HG02623 (cell line): ENCODE results near the gene FLNC.

Experiments used
- ATAC-seq: cut with Tn5 transposase; IDR thresholded peaks from one replicate; pipeline ENCODE4 v1.9.1; 2021; ENCODE audit warnings: moderate library complexity; ENCODE audit not compliant: unreplicated experiment

Gene FLNC

DNA sequence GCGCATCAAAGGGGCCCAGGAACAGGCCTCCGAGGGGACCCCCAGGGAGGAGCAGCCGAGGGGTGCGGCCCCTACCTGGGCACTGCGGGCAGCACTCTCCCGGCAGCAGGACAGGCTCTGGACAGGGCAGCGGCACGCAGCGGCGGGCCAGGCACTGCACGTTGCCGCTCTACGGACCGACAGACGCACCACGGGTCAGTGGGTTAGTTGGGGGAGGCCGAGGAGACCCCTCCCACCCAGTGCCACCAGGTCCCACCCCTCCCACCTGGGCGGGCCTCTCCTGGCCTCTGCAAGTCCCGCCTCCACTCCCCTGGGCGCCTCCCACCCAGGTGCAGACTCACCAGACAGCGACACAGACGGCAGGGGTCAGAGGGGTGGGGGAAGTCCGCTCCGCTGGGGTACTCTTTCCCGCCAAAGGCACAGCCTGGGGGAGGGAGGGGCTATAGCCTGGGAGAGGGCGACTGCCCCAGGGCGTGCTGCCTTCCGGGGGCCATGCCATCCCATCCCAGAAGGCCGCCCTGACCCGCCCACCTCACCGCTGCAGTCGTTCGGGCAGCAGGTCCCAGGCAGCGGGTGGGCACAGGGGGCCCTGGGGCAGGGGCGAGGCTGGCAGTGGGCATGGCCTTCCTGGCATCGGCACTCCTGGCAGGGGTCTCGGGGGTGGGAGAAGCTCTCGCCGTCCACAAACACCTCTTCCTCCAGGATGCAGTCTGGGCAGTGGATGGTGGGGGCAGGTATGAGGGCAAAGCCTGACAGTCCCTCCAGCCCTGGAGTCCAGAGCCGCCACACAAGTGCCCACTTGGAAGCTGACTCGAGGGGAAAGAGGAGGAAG lies 61.1 kb downstream of the FLNC start:
- ATAC-seq = no peak

DNA sequence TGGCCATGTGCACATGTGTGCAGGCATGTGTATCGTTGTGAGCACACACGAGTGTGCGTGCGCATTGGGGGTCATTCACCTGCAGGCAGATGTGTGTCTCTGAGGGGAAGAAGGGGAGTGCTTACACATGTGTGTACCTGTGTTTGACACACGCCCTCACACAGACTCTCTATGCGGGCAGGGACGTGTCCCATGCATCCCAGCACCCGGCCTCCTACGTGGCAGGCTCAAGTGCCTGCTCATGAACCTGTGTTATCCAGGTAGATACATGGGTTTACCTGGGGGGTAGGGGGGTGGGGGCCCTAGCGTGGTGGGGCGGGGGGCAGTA lies 61.7 kb downstream of the FLNC start:
- no peak for ATAC-seq

DNA sequence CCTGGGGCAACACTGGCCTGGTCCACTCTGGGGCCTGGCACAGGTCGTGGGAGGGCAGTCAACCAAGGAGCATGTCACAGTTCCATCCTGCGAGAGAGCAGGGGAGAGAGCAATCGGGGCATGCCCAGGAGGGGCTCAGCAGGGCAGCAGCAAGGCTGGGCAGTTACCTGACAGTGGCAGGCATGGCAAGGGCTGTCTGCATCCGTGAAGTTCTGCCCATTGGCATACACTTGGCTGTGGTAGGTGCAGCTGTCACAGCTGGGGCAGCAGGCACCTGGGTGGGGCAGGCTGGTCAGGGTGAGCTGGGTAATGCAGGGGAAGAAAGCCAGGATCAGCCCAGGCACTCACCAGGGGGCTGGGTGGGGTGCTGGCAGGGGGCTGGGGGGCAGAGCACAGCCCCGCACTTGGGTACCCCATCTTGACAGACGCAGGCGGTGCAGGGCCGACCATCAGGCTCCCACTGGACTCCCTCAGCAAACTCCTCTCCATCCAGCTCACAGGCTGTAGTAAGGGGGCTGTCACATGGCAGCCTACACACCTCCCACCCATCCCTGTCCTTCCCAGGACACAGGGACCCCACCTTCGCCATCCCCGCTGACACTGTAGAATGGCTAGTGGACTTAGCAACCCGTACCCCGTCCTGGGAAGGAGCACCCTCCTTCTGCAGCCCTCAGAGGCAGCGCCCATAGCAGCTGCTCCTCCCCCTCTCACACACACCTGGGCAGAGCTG lies 62.5 kb downstream of the FLNC start:
- ATAC-seq = no peak

DNA sequence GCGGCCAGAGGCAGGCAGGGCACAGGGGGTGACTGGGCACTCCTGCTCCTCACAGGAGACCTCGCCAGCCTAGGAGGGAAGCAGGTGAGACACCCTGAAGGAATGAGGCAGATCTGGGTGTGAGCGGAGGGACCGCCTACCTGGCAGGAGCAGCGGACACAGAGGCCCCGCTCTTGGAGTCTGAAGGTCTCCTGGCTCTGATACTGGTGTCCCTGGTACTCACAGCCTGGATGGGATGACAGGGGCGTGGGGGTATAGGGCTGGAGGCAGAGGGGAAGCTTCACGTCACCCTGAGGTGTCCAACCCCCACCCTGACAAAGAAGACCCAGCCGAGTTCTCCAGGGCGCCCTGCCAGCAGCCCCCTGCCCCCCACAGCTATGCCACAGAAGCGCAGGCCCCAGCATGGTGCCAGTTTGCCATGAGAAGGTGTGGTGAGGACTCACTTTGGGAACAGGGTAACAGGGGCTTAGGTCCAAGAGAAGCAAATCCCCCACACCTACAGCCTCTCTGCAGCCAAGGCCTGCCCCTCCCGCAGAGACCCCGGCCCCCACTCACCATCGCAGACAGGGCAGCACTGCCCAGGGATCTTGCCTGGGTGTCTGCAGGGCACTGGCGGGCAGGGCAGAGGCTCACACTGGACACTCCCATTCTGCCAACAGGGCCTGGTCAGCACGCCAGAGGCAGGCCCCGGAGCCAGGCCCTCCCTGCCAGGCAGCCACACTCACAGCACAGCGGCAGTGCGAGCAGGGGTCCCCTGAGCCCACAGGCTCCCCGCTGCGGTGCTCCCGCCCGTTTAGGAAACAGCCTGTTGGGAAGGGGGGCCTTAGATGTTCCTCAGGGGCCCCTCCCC lies 63.3 kb downstream of the FLNC start:
- no peak for ATAC-seq

DNA sequence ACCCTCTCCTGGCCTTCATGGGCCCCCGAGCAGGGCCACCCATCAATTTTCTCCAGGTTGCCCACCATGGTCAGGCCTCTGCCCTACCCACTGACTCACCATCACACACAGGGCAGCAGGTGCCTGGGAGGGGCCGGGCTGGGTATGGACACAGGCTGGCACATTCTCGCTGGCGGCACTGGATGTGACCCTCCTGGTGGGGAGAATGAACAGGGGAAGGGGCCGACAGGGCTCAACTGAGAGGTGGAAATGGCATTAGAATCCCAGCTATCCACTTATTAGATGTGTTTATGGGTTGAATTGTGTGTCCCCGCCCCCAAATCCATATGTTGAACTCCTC lies 63.9 kb downstream of the FLNC start:
- no peak for ATAC-seq

DNA sequence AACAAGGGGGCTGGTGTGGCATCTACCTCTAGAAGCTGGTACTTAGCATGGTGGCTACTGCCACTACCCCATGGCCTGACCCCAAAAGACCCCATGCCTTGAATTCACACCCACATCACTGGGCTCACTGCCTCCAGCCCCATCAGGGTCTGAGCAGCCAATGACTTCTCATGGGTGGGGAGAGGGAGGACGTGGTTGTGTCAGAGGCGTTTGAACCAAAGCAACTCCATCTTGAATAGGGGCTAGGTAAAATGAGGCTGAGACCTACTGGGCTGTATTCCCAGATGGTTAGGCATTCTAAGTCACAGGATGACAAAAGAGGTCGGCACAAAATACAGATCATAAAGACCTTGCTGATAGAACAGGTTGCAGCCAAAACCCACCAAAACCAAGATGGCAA lies 65.1 kb downstream of the FLNC start:
- ATAC-seq = no peak

DNA sequence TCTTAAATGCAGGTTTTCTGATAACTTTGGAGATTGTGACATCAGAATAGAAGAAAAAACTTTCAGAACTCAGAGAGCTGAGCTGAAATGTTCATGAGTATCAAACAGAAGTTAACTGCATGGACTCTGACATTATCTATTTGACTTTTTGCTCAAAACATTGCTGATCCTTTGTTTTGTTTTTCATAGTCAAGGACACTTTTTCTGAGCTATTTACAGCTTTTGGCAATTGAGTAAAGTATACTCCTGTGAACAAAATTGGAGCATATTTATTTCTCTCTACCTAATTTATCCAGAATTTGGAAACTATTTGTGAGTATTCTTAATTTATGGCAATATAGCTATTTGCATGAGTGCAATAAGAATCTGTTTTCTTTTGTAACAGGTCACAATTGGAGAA lies 69.2 kb downstream of the FLNC start:
- no peak for ATAC-seq

DNA sequence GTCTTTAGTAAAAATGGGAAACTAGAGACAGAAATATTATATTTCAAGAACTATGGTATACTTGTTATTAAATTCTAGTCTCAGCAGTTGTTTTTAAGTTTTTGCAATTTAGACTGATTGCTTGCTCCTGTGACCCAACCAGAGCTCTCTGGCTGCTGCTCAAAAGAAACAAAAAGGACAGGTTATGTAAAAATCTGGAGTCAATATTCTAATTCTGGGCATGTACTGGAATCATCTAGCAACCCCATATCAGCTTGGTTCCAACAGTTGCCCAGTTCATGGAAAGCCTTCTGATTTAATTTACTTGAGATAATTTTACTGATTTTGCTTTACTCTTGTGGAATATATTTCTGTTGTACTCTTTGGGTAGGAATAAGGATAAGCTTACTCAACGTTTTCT lies 70.0 kb downstream of the FLNC start:
- ATAC-seq = no peak

DNA sequence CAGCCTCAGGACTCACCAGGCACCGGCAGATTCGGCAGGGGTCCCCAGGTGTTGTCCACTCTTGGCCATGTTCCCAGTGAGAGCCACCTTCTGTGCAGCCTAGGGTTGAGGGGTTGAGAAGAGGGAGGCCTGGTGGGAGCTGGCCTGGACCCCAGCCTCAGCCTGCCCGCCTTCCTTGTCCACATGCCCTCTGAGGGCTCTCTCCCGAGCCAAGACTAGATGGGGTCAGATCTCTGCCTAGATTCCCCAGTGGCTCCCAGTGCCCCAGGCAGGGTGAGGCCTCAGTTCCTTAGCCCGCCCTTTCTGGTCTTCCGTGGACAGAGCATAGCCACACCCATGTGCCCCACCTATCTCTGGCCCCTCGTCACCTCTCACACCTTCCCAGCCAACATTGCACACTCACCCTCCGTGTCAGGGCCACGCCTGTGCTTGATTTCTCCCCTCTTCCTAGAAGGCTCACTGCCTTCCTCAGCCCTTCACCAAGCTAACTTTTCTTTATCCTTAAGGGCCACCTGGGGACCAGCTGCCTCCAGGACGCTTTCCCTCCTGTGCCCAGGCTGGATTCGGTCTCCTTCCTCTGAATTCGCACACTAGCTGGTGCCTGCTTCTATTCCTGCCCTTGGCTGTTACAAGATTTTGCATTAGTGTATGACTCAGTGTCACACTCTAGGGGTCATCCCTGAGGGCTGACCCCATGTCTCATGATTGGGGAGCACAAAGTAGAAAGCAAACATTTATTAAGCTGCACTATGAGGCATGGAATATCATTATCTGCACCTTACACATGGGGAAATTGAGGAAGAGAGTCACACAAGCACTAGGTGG lies 72.8 kb downstream of the FLNC start:
- no peak for ATAC-seq

DNA sequence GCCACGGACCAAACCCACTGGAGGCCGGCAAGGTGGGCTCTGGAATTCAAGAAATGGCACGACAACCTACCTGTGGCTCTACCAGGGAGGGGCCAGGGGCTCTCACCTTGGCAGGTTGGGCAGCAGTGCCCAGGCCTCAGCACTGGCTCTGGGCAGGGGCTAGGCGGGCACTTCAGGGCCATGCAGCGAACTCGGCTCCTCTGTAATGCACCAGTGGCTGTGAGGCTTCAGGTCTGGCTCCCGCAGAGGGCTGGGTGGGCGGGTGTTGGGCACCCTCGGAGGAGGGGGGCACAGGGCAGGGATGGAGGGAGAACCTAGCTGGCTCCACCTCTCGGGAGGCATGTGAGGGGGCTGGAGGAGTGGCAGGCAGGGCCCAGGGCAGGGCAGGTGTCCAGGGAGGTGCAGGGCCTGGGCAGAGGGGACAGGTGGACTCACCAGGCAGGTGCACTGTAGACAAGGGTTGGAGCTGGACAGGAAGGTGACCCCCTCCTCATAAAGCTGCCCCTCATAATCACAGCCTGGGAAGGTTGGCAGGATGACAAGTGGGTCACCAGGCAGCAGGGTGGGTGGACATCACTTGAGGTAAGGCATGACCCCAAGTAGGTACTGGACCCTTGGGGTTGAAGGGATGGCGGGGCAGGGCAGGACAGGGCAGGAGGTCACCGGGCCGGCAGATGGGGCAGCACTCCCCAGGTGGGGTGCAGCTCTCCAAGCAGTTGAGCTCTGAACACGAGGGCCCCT lies 73.6 kb downstream of the FLNC start:
- ATAC-seq = no peak

DNA sequence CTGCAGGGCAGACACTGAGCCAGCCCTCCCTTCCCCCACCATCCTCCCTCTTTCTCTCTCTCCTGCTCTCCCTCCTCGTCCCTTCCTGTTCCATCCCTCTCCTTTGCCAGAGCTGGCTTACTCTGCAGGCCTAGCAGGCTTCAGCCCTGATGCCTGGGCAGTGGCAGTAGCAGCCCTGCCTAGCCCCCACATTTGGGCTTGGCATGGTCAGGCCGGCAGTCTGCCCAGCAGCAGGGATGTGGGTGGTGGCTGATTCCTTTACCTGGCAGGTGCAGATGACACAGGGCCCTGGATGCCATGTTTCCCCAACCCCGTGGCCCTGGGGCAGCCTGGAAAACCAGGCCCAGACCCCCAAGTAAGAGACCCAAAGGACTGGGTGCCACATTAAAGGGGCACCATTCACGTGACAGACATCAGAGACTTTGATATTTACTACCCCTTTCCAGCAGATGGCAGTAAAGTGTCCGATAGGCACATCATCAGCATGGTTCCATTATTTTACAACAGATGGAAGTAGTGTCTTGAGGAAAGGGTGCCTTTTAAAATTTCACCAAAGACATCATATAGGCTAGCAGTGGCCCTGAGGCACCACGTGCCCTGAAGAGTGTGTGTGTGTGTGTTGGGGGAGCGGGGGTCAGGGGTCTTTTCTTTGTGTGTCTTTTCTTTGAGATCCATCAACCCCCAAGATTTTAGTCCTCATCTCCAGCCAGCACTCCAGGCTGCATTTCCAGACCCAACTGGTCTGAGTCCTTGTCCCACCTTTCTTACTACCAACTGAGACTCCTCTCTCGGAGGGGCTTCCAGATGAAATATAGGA lies 74.4 kb downstream of the FLNC start:
- no peak for ATAC-seq

DNA sequence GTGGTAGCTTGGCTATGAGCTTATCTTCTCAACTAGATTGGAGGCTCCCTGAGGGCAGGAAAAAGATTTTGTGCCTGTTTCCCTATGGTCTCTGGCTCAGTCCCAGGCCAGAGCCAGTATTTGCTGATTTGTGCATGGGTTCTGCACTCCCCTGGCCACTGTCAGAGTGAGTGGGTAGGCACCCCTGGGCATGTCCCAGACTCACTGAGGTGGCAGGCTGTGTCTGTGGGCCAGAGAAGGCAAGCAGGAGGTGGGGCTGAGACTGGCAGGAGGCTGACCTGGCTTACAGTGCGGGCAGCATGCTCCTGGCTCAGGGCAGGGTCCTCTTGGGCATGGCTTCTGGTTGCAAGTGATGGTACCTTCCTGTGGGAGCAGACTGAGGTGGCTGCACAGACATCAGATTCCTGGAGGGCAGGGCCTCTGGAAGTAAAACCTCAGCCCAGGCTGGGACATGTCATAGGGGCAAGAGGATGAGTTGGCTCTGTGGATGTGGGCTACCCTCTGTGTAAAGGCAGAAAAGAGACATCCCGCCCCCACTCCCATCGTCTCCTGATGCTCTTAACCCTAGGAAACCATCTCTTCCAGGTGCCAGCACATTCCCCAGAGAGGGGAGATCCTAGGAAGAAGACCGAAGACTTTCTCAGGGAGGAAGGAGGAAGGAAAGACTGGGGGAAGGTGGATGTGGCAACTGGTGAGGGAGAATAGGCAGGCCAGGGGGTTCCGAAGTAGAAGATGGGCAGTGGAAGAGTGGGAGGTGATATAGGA lies 76.0 kb downstream of the FLNC start:
- no peak for ATAC-seq

DNA sequence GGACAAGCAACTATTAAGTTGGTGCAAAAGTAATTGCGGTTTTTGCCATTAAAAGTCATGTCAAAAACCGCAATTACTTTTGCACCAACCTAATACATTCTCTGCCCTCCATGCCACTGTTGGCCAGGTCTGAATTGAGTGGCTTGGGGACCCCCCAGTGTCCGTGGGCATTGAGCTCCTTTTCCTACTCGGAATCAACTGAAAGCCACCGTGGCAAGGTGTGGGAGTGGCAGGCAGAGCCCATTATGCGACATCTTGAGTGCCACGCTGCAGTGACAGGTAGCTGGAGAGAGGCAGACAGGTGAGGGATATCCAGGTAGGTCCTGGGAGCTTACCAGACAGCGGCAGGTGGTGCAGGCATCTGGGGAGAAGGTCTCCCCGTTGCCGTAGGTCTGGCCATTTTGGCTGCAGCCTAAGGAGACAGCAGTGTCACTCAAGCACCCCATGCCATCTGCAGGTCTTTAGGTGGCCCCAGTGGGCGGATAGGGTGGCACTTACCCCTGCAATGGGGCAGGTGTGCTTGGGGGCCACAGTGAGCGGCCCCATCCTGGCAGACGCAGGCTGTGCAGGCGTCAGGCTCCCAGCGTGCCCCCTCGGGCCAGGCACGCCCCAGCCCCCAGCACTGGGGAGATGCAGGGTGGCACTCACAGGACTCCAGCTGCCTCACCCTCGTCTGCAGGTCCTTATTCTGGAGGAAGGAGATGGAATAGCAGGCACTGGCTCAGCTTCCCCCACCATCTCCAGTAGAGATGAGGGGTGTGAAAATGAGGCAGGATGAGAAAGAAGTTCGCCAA lies 76.8 kb downstream of the FLNC start:
- ATAC-seq = no peak
